ENCODE measurements around the gene GALNT5. TPM values are rescaled to one million over a fixed set of nuclear protein-coding genes. Genes with fewer than 3 reads are reported as not detected.

The GALNT5 gene
- total RNA-seq, 1 donor from 2014 or later = 0.19 TPM

DNA sequence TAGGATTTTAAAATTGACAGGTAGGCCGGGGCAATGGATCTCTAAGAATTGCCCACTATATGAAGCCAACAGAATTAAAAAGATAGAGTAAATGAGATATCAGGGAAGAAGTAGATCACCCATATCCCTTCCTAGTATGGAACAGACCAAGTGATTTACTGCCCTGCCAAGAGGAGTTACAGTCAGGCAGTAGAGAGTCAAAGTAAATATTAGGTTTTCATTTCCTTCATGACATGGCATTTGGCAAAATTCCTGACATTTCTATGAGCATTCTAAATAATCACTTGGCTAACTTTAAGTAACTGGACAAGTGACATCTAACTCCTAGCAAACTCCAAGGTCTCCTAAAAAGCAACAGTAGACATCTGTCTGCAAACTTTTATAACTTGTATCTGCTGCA, 33.5 kb downstream of the GALNT5 start:
- intact Hi-C loops (cut with micrococcal nuclease) = no loop called here
- TF ChIP-seq, protein P1, sequence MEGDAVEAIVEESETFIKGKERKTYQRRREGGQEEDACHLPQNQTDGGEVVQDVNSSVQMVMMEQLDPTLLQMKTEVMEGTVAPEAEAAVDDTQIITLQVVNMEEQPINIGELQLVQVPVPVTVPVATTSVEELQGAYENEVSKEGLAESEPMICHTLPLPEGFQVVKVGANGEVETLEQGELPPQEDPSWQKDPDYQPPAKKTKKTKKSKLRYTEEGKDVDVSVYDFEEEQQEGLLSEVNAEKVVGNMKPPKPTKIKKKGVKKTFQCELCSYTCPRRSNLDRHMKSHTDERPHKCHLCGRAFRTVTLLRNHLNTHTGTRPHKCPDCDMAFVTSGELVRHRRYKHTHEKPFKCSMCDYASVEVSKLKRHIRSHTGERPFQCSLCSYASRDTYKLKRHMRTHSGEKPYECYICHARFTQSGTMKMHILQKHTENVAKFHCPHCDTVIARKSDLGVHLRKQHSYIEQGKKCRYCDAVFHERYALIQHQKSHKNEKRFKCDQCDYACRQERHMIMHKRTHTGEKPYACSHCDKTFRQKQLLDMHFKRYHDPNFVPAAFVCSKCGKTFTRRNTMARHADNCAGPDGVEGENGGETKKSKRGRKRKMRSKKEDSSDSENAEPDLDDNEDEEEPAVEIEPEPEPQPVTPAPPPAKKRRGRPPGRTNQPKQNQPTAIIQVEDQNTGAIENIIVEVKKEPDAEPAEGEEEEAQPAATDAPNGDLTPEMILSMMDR (IDR thresholded peaks at IDR 0.05; ENCODE audit: borderline replicate concordance) = no peak
- no peaks in the 10 kb centered on the region for H3K9me3 ChIP-seq (replicated peaks)
- no peaks in the 10 kb centered on the region for H3K4me1 ChIP-seq
- no peak for DNase-seq
- no peak overlapping the region for H3K27ac ChIP-seq (replicated peaks)
- no peak overlapping the region for H3K4me3 ChIP-seq
- H3K27me3 ChIP-seq (ENCODE audit: low read depth) = no peaks in the 10 kb centered on the region
- H3K36me3 ChIP-seq = no peaks in the 10 kb centered on the region

GRCh38 chr2:157292853-157293252, 35.3 kb downstream of the GALNT5 start:
- TF ChIP-seq, protein P1 (IDR thresholded peaks at IDR 0.05; ENCODE audit: borderline replicate concordance) = no peak
- H3K4me3 ChIP-seq = no peak overlapping the region

DNA sequence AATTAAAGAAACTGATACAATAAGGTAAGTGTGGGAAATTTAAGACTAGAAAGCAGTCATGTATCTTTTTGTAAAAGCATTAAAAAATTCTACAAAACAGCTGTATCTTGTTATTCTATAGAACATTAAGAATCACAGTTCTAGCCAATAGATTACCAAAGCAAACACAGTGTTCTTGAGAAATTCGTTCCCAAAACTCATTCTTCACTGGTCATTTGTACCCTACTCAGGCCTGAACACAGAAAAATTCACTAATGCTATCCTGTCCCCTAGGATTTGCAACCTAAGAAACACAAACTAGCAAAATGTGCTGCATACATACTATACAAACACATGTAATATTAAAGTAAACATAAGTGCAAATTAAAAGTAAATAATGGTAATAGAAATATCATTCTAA, 39.0 kb downstream of the GALNT5 start:
- H3K27ac ChIP-seq (replicated peaks) = no peak overlapping the region
- no peaks in the 10 kb centered on the region for H3K4me1 ChIP-seq
- TF ChIP-seq, protein P1 (IDR thresholded peaks at IDR 0.05; ENCODE audit: borderline replicate concordance) = no peak
- H3K36me3 ChIP-seq = no peaks in the 10 kb centered on the region
- no peak overlapping the region for H3K4me3 ChIP-seq
- intact Hi-C loops (cut with micrococcal nuclease) = no loop called here
- no peaks in the 10 kb centered on the region for H3K9me3 ChIP-seq (replicated peaks)
- no peaks in the 10 kb centered on the region for H3K27me3 ChIP-seq (ENCODE audit: low read depth)
- no peak for DNase-seq

More at GRCh38 chr2:157292853-157293252, 35.3 kb downstream of the GALNT5 start:
- no peaks in the 10 kb centered on the region for H3K4me1 ChIP-seq
- H3K27ac ChIP-seq (replicated peaks) = no peak overlapping the region
- H3K27me3 ChIP-seq (ENCODE audit: low read depth) = no peaks in the 10 kb centered on the region
- DNase-seq = no peak
- intact Hi-C loops (cut with micrococcal nuclease) = no loop called here
- no peaks in the 10 kb centered on the region for H3K9me3 ChIP-seq (replicated peaks)
- H3K36me3 ChIP-seq = no peaks in the 10 kb centered on the region

GRCh38 chr2:157296958-157297357, 39.5 kb downstream of the GALNT5 start:
- Histone ChIP-seq H3K27me3 (ENCODE audit: low read depth) (peaks cover 1% of the 10 kb centered on the region), H3K4me3 (no peak overlapping the region), H3K9me3 (replicated peaks) (no peaks in the 10 kb centered on the region), H3K27ac (replicated peaks) (no peak overlapping the region), H3K4me1 (no peaks in the 10 kb centered on the region), H3K36me3 (no peaks in the 10 kb centered on the region)
- no peak for DNase-seq
- intact Hi-C loops (cut with micrococcal nuclease) = no loop called here
- TF ChIP-seq, protein P1 (IDR thresholded peaks at IDR 0.05; ENCODE audit: borderline replicate concordance) = no peak

DNA sequence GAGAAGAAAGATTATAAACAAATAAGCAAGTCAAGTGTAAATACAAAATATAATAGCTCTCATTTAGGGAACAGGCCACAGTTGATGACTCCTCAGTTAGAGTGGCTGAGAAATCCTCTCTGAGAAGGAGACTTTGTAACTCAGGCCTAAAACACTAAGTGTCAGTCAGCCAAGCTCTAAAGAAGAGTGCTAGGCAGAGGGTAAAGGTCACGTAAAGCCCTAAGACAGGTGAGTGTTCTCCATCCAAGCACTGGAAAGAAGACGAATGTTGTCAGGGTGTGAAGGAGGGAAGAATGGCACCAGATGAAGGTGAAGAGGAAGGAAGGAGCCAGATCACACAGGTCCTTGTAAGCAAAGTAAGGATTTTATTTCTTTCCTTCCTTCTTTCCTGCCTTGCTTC, 43.8 kb downstream of the GALNT5 start:
- Histone ChIP-seq H3K9me3 (replicated peaks) (no peaks in the 10 kb centered on the region), H3K4me1 (no peaks in the 10 kb centered on the region), H3K4me3 (no peak overlapping the region), H3K36me3 (no peaks in the 10 kb centered on the region), H3K27me3 (ENCODE audit: low read depth) (peaks cover 21% of the 10 kb centered on the region), H3K27ac (replicated peaks) (no peak overlapping the region)
- DNase-seq = no peak
- intact Hi-C loops (cut with micrococcal nuclease) = loop anchor here (10.0 kb wide), 1 partner anchor 713 kb away; no protein-coding TSS in a partner anchor
- TF ChIP-seq, protein P1 (IDR thresholded peaks at IDR 0.05; ENCODE audit: borderline replicate concordance) = no peak

All from left ventricle myocardium inferior (tissue), 1 donor.